Measurements from ENCODE around the gene TMEM81.

DNA sequence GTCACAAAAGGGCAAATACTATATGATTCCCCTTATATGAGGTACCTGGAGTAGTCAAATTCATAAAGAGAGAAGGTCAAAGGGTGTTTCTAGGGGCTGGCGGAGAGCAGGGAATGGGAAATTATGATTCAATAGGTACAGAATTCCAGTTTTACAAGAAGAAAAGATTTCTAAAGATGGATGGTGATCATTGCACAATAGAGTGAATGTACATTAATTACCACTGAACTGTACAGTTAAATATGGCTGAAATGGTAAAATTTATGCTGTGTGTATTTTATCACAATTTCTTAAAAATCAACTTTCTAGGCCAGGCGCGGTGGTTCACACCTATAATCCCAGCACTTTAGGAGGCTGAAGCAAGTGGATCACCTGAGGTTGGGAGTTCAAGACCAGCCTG lies 18.1 kb upstream of the TMEM81 start:
- TF ChIP-seq, protein P1, sequence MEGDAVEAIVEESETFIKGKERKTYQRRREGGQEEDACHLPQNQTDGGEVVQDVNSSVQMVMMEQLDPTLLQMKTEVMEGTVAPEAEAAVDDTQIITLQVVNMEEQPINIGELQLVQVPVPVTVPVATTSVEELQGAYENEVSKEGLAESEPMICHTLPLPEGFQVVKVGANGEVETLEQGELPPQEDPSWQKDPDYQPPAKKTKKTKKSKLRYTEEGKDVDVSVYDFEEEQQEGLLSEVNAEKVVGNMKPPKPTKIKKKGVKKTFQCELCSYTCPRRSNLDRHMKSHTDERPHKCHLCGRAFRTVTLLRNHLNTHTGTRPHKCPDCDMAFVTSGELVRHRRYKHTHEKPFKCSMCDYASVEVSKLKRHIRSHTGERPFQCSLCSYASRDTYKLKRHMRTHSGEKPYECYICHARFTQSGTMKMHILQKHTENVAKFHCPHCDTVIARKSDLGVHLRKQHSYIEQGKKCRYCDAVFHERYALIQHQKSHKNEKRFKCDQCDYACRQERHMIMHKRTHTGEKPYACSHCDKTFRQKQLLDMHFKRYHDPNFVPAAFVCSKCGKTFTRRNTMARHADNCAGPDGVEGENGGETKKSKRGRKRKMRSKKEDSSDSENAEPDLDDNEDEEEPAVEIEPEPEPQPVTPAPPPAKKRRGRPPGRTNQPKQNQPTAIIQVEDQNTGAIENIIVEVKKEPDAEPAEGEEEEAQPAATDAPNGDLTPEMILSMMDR (IDR thresholded peaks at IDR 0.05; ENCODE audit: low read depth, low read length), result no peak
- TF ChIP-seq EZH2phosphoT487 (IDR thresholded peaks at IDR 0.05; ENCODE audit: low read depth), result no peak

Measured in OCI-LY3 (cell line).